ENCODE measurements around the gene TRMT61A.
A peak's percentile ranks its signal among the peaks of the same experiment; 100 is the strongest.

The TRMT61A gene

GRCh38 chr14:103550451-103551337 is 21.7 kb downstream of the TRMT61A start:
- TF ChIP-seq POLR2AphosphoS5 (IDR thresholded peaks at IDR 0.05; ENCODE audit: low read depth, low read length), result no peak
- FAIRE-seq (no peak), DNase-seq (ENCODE audit: insufficient read length, low spot score) (no peak)

DNA sequence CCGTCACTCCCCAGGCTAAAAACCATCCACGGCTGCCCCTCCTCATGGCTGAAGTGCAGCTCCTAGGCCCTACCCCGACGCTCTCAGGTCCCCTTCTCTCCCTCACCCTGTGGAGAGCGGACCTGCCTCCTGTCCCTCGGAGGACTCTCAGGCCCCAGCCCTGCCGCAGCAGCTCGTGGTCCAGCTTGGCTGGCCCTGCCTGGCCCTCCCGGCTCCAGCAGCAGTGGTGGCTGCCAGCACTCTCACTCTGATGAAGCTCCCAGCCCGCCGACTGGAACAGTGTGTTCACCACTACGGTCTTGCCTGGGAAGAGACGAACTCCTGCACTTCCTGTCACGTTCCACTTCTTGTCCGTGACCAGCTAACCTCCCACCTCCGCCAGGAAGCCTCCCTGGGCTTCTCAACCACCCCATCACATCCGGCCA is 22.4 kb downstream of the TRMT61A start:
- DNase-seq (ENCODE audit: insufficient read length, low spot score), result no peak
- FAIRE-seq, result no peak
- no peak for TF ChIP-seq POU2F2 (IDR thresholded peaks at IDR 0.05; ENCODE audit: low read depth, low read length)
- no peak for TF ChIP-seq PAX5 (IDR thresholded peaks at IDR 0.05; ENCODE audit: insufficient read depth, low read length, severe bottlenecking)
- TF ChIP-seq SPI1 (IDR thresholded peaks at IDR 0.05; ENCODE audit: low read depth, low read length), result no peak
- TF ChIP-seq POLR2A (IDR thresholded peaks at IDR 0.05; ENCODE audit: low read depth, low read length), result no peak
- TF ChIP-seq TAF1 (IDR thresholded peaks at IDR 0.05; ENCODE audit: low read depth, low read length), result no peak
- TF ChIP-seq POLR2AphosphoS5 (IDR thresholded peaks at IDR 0.05; ENCODE audit: low read depth, low read length), result no peak

DNA sequence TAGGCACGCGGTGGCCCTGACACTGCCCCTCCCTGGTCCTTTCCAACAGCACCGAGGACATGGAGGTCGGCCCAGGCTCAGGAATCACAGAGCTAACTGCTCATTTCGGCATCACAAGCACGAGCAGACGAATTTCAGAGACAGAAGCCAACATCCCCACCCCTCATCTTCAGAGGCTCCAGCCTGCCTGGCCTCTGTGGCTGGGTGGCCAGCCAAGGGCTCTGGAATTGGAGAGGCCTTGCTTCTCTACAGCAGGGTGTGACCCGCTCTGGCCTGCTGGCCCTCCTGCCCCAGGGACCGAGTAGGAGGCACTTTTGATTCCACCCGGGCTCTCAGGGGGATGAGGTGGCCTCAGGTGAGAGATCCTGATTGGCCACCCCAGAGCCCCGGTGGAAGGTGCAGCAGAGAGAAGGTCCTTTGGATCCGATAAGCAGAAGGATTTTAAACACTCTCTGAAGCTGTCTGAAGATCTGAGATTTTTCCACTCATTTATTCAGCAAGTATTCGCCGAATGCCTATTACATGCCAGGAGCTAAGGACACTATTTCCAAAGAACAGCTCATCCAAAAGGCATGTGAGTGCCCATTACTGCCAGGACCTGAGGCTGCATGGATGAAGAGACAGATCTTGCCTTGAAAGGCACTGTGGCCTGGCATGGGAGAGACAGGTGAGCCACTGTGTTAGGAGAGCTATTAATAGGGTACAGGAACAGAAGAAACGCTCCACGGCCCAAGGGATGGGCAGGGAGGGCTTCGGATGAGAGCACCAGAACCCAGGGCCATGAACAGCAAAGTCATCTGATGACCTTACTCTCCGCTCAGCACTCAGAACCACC is 23.2 kb downstream of the TRMT61A start:
- no peak for DNase-seq (ENCODE audit: insufficient read length, low spot score)
- FAIRE-seq, result no peak
- TF ChIP-seq POLR2A (IDR thresholded peaks at IDR 0.05; ENCODE audit: low read depth, low read length), result no peak
- no peak for TF ChIP-seq POLR2AphosphoS5 (IDR thresholded peaks at IDR 0.05; ENCODE audit: low read depth, low read length)
- no peak for TF ChIP-seq POU2F2 (IDR thresholded peaks at IDR 0.05; ENCODE audit: low read depth, low read length)
- TF ChIP-seq SPI1 (IDR thresholded peaks at IDR 0.05; ENCODE audit: low read depth, low read length), result no peak
- no peak for TF ChIP-seq PAX5 (IDR thresholded peaks at IDR 0.05; ENCODE audit: insufficient read depth, low read length, severe bottlenecking)
- TF ChIP-seq TAF1 (IDR thresholded peaks at IDR 0.05; ENCODE audit: low read depth, low read length), result no peak

DNA sequence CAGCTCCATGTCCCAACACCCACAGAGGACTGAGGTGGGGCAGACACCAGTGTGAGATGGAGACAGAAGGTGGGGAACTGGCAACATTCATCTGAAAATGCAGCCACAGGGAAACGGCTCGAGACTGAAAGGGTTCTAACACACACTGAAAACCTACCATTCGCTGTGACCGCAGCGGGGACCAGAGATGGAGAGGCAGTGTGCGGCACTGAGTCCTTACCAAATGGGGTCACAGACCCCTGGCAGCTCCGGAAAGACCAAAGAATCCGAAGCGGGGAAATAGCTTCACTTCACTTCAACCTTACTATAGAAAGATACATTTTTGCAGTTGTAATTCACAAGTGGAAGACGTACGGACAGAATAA is 23.8 kb downstream of the TRMT61A start:
- DNase-seq (ENCODE audit: insufficient read length, low spot score) (no peak), FAIRE-seq (no peak)
- TF ChIP-seq POLR2AphosphoS5 (IDR thresholded peaks at IDR 0.05; ENCODE audit: low read depth, low read length), result no peak

GRCh38 chr14:103555559-103556337 is 26.8 kb downstream of the TRMT61A start:
- no peak for FAIRE-seq

DNA sequence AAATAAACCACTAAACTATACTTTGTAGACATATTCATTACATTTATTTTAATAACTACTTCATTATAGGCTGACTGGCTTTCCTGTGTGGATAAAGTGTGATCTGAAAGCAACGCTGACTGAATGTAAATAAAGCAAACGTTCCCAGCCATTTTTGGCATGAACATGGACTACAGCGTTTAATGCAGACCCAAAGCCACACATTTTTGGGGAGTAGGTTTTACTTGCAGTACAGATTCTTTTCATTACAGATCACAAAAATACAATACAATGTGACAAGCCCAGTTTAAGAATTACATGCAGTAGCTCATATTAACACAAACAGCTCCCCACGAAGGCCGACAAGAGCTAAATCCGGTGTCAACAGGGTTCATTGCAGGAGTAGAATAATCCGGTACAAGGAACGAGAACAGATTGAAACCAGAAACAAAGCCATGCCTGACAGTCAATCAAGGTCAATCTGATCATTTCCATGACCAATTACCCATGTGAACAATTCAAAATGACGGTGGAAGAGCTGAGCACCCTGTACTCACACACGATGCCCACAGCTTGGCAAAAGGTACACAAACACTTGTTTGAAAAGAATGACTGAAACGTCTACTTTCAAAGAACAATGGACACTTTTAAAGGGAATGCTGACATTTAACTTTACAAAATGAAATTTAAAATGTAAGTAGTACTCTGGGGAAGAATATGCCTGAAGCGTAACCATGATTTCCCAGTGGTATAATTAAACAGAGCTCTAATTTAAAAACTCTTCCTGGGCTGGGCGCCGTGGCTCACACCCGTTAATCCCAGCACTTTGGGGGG is 28.2 kb downstream of the TRMT61A start:
- no peak for FAIRE-seq
- no peak for DNase-seq (ENCODE audit: insufficient read length, low spot score)
- no peak for TF ChIP-seq POU2F2 (IDR thresholded peaks at IDR 0.05; ENCODE audit: low read depth, low read length)

More at GRCh38 chr14:103555559-103556337, 26.8 kb downstream of the TRMT61A start:
- DNase-seq (ENCODE audit: insufficient read length, low spot score), result no peak
- TF ChIP-seq SPI1 (IDR thresholded peaks at IDR 0.05; ENCODE audit: low read depth, low read length), result no peak
- peak; percentile 45; the same call in 1 of the 2 replicates for TF ChIP-seq POLR2A (IDR thresholded peaks at IDR 0.05; ENCODE audit: low read depth, low read length)
- 0 out of 2 replicates have a peak, but pooled peaks have one; percentile 59 for TF ChIP-seq POLR2AphosphoS5 (IDR thresholded peaks at IDR 0.05; ENCODE audit: low read depth, low read length)
- no peak for TF ChIP-seq POU2F2 (IDR thresholded peaks at IDR 0.05; ENCODE audit: low read depth, low read length)

- DNase-seq (ENCODE audit: insufficient read length, low spot score) (no peak), FAIRE-seq (no peak)
- TF ChIP-seq SPI1 (IDR thresholded peaks at IDR 0.05; ENCODE audit: low read depth, low read length), result no peak
- TF ChIP-seq TAF1 (IDR thresholded peaks at IDR 0.05; ENCODE audit: low read depth, low read length), result no peak
- TF ChIP-seq POU2F2 (IDR thresholded peaks at IDR 0.05; ENCODE audit: low read depth, low read length), result no peak
- no peak for TF ChIP-seq PAX5 (IDR thresholded peaks at IDR 0.05; ENCODE audit: insufficient read depth, low read length, severe bottlenecking)
- TF ChIP-seq POLR2AphosphoS5 (IDR thresholded peaks at IDR 0.05; ENCODE audit: low read depth, low read length), result no peak
- no peak for TF ChIP-seq POLR2A (IDR thresholded peaks at IDR 0.05; ENCODE audit: low read depth, low read length)
Measured at GRCh38 chr14:103558071-103558882, 29.3 kb downstream of the TRMT61A start.

DNA sequence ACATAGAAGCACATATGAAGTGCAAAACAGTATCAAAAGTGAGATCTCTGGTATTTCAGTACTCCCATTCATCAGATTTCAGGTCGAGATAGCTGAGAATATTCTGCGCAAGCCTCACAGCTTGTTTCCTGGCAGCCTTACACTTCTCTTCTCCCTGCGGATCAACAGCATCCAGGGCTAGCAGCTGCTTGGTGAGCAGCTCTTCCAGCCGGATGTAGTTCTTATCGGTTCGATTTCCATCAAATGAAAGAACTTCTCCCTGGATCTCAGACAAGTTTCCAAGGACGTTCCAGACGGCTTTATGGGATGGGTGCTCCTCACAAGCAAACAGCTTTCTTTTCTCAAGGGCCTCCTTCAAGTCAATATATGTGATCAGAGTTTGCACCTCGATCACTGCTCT is 30.8 kb downstream of the TRMT61A start:
- FAIRE-seq (no peak), DNase-seq (ENCODE audit: insufficient read length, low spot score) (no peak)
- TF ChIP-seq SPI1 (IDR thresholded peaks at IDR 0.05; ENCODE audit: low read depth, low read length) (no peak), POLR2A (IDR thresholded peaks at IDR 0.05; ENCODE audit: low read depth, low read length) (no peak), TAF1 (IDR thresholded peaks at IDR 0.05; ENCODE audit: low read depth, low read length) (no peak), POU2F2 (IDR thresholded peaks at IDR 0.05; ENCODE audit: low read depth, low read length) (no peak), PAX5 (IDR thresholded peaks at IDR 0.05; ENCODE audit: insufficient read depth, low read length, severe bottlenecking) (no peak), POLR2AphosphoS5 (IDR thresholded peaks at IDR 0.05; ENCODE audit: low read depth, low read length) (no peak)
